Fibroblast of the conjunctiva (primary cell): ENCODE data around the gene EYS.

Experiments used
- DNase-seq: peaks from one replicate; pipeline ENCODE4 v3.0.0-alpha.2; 2010; ENCODE audit warnings: low read depth

EYS gene

DNA sequence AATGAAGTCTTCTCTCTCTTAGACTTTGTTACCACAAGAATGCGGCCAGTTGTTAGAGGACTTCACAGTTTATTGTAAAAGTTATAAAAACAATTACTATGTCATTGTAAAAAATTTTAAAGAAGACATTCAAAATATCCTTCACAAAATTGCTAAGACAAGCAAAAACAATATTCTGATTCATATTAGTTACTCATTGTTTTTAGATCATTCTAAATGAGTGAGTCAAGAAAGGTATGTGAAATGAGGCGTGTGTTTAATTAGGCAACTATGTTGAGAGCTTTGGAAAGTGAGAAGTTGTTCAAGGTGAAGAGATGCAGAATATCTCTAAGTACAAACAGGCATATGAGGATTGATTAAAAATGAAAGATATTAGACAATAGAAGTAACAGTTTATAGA, 875.3 kb downstream of the EYS start:
- DNase-seq, result no peak

DNA sequence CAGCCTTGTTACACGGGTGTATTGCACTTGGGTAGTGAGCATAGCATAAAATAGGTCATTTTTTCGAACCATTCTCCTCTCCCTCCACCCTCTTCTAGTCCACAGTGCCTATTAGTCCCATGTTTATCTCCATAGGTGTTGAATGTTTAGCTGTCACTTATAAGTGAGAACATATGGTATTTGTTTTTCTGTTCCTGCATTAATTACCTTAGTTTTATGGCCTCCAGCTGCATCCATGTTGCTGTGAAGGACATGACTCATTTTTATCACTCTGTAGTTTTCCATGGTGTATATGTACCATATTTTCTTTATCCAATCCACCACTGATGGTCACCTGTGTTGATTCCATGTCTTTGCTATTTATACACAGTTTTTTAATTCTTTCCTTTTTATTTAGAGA, 889.5 kb downstream of the EYS start:
- DNase-seq, result no peak

DNA sequence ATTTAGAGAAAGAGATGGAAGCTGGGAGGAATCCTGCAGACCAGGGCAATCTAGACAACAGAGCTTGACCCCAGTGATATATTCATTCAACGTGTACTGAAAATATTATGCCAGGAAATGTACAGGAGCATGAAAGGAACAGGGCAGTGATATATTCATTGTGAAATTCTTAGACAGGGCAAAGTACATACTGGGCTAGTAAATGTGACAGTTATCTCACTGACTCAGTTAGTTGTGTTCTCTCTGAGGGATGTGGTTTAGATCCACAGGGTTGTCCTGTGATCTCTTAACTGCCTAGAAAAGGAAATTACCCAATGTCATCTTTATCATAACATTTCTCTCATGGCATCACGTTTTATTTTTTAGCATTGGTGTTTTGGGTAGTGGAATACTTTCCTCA, 891.3 kb downstream of the EYS start:
- DNase-seq, result no peak

DNA sequence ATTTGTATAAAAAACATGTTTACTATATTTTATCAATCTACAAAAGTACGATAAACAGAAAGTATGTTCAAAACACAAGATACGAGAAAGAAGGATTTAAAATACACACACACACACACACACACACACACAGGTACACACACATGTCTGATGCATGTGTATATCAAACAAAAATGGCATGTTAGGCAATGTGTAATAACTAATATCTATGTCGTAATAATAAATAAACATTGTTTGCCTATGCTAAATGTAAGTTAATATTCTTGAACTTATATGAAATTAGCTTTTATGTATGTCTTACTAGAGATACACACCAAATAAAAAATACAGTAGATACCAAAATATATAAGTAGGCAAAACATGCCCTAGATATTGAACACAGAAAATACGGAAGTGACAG, 894.9 kb downstream of the EYS start:
- no peak for DNase-seq

DNA sequence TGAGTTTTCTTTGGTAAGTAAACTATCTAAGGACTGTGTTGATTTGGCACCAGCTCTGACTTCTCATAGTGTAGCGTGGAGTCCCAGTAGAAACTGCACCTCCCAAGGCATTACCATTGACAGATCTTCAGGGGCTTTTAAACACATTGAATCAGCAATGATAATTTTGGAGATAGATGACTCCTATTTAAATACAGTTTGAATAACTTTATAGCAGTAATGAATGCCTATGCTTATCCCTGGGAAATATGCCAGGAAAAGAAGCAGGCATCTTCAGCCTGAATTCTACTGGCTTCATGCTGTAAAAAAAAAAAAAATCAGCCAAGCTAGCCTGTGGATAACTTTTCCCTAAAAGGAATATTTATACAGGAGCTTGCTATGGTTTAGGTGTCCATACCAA, 895.9 kb downstream of the EYS start:
- no peak for DNase-seq

DNA sequence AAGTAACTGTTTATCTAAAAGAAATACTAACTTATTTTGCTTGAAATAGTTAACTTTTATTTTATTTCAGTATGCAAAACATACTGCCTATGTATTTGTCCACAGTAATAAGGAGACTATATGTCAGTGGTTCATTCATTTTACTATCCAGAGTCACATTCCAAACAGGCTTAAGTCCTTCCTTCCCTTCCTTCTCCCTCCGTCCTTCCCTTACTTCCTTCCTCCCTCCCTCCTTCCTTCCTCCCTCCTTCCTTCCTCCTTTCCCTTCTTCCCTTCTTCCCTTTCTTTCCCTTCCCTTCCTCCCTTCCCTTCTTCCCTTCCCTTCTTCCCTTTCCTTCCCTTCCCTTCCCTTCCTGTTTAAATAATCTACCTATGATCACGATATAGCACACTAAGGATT, 899.2 kb downstream of the EYS start:
- DNase-seq, result no peak

DNA sequence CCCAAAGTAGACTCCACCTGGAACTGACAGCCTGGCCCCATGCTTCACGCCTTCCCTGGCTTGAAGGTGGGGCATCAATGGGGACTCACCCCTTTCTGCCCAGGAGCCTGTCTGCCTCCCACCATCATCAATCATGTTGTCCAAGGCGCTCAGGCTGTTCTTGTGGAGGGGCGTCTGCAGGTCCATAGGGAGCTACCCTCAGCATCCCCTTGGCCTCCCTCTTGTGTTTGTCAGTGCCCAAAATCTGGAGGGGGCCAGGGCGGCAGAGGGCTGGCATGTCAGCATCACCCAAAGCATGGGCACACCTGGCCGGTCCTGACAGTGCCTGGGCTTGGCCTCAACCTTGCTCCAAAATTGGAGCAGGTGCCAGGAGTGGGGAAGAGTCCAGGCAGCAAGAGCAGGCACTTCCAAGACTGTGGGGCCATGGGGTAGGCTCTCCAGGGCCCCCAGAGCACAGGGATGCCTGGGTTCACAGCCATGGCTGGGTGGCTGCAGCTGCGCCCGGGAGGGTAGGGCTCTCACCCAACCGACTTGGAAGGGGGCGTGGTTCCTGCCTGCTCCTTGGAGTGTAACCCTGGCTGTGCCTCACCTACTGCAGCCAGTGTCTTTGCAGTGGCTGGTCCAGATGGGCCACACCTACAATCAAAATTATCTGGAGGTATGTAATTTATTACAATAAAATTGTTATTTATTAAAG, 903.4 kb downstream of the EYS start:
- no peak for DNase-seq

DNA sequence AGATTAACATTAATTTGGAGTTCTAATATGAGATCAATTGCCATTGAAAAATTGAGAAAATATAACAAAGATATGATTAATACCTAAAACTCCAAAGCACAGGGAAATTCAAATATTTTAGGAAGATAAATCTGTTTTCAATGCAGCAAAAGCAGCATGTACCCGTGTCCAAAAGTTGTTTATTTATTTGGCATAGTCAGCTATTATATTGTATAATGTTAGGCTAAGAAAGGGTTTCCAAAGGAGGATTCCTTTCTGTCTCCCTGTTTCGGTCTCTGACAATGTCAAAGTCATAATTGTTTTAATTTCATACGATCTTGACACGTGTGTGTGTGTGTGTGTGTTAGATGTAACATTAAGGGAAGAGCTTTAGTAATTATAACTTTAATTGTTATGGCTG, 914.5 kb downstream of the EYS start:
- DNase-seq, result no peak

DNA sequence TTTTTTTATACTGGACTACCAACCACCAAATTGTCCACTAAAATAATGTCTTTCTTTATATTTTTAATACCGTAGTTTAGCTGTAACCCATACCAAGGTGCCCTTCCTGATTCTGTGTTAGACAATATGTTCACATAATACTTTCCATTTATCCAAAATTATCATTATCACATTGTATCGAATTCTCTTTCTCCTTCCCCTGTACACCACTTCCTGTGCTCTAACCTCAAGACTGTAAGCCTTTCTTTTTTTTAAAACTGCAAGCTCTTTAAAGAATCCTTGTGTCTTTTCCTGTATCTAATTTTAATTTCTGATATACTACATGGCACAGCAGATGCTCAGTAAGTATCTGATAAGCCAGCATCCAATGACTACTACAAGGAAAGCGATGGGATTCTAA, 917.5 kb downstream of the EYS start:
- DNase-seq, result no peak

DNA sequence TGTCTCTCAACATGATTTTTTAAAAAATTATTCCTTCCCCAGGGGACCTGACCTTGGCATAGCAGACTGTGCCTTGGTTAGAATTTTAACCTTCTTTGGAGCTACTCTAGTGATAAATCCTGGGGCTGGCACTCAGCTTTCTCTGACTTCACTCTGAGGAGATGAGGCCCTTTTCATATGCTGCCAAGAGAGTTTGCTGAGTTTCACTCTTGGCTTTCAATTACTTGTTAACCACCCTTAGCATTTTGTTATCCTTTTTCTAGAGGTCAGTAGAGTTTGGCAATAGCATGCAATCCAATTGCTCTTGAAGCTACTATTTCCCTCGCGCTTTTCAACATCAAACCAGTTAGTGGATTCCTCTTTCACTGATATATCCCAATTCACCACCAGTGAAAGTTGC, 920.3 kb downstream of the EYS start:
- DNase-seq, result no peak

DNA sequence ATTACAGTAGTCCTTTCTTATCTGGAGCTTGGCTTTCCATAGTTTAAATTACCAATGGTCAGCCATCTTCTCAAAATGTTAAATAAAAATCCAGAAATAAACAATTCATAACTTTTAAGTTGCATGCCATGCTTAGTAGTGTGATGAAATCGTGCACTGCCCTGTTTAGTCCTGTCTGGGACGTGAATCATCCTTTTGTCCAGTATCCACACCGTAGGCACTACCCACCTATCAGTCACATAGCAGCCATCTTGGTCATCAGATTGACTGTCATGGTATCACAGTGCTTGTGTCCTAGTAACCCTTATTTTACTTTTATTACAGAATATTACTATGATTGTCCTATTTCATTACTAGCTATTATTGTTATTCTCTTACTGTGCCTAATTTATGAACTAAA, 924.1 kb downstream of the EYS start:
- no peak for DNase-seq

DNA sequence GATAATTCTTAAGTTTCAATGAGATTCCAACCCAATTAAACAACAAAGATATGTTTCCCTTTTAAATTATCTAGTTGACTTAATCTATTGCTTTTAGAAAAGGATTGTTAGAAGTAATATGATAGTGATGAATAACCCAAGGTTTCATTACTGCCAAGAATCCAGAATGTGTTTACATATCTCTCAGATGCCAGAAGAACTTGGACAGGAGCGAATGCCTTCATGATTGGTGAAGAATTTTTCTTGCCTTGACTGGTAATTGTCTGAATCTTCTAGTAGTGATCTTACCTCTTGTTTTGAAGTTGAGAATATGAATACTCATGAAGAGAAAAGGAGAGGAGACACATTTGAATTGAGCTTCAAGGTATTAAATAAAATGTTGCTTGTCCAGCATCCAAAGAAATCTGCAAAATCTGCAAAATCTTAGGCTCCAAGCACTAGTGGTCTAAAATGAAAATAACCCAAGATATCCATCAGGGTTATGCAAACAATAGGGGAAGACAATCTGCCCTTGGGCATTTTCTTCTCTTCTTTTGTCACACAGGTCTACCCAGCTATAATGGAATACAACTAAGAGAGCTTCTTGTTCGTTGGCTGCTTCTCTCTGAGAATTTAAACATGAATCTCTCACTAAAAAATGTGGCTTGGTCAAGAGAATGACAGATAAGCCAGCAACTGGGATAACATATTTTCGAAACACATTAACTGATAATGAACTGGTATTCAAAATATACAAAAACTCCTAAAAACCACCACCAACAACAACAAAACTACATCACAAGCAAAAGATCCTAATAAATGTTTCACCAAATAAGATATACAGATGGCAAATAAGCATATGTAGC, 928.9 kb downstream of the EYS start:
- DNase-seq, result peak; percentile 16

DNA sequence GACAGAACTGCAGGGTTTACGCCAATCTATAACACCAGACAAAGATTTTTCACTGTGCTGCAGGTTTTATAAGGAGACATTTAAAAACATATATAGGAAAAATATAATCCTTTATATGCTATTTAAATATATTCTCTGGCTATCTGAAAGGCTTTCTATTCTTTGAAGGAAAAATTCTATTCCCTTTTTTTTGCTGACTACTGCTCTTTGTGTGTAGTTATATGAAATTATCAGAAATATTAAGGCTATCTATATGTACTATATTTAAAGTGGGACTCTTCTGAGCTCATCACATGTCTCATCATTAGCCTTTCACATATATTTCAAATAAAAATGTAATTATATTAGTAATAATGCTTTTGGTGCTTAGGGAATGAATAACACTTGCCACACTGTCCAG, 930.7 kb downstream of the EYS start:
- no peak for DNase-seq

DNA sequence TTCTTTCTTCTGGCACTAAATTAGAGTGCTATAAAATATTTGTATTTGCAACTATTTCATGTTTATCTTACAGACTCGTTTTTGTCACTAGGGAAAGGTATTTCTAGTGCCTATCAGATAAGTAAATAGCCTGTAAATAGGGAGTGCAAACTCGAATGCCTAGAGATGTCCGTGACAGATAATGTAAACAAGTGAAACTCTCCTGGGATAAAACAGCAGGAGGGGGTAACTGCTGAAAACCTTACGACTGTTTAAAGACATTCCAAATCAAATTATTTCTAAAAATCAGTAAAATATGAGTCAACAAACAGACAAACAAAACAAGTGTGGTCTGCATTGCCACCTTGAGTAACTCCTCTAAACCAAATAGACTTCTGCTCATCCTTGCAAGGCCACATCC, 932.1 kb downstream of the EYS start:
- DNase-seq, result no peak

DNA sequence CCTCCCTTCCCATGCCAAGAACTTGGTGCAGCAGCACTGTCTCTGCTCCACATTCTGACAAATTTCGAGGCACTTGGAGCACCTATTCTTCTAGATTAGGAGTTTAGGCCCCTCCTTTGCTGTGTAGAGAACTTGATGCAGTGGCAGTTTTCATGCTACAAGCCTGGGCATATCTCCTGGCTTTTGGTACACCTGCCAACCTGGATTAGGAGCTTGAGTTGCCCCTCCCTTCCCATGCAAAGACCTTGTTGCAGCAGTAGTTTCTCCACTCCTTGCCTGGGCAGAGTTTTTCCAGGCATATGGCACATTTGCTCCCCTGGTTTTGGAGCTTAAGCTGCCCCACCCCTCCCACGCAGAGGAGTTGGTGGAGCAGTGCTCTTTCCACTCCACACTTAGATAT, 956.1 kb downstream of the EYS start:
- no peak for DNase-seq

DNA sequence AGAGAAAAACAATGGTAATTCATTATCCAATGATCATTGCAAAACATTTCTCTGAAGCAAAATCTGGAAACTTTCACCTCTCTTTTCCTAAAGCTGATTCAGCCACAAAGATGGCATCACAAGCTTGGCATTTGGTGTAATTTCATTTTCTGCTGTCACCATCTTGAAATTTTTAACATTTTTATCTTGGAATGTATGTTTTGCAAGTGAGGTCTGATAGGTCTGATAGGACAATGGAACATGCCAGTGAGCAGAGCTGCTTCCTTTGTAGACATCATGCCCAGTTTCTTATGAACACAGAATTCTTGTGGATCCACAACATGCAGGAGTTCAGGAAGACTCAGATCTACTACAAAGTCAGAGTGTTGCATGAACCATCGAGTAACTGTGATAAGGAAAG, 969.6 kb downstream of the EYS start:
- DNase-seq, result no peak

DNA sequence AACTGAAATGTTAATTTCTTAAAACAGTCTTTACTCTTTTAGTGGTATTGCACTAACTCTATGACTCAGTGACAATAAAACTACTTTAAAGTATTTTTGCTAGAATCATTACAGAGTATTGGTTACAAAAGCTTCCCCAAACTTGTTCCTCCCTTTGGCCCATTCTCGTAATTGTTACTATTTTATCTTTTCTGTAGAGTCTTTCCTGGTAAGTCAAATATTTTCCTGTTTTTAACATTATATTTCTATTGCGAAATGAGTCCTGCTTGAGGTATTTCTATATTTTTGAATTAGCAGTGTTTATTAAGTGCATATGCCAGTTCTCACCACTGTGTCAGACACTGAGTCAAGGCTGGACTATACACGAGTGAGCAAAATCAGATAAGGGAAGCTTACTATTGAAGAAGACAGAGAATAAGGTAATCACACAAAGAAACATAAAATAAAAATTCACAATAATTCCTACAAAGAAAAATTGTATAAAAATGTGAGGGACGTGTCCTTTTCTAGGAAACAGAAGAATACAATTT, 970.5 kb downstream of the EYS start:
- no peak for DNase-seq

DNA sequence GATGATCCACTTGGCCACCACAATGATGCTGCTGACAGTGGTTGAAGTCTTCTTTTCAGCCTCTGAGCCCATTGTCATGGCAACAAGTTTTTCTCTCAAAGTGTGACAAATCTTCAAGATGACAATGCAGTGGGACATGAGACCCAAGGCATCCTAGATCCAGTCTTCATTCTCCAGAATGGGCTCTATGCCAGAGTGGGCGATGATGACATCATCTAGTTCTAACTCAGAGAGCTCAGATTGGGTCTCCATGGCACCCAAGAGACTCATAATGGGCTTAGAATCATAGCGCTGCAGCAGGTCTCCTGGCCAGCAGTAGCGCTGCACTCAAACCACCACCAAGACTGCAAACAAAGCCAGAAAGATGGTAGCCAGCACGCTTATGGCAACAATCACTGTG, 973.6 kb downstream of the EYS start:
- no peak for DNase-seq

DNA sequence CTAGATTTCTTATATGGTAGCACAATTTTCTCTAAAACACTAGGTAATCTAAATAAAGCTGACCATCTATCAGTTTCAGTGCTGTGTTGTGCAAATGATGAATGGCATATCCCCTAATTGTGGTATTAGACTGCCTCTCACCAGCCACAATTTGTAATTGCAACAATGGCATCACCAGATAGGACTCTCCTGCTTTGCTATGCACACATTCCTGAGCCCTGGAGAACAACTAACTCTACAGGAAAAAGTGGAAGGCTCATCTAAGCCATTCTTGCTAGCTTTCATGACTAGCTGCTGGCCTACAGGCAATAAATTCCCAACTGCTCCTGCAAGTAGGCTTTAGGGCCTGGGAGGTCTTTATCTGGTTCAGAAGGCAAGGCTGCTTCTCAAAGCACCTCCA, 974.1 kb downstream of the EYS start:
- DNase-seq, result no peak

DNA sequence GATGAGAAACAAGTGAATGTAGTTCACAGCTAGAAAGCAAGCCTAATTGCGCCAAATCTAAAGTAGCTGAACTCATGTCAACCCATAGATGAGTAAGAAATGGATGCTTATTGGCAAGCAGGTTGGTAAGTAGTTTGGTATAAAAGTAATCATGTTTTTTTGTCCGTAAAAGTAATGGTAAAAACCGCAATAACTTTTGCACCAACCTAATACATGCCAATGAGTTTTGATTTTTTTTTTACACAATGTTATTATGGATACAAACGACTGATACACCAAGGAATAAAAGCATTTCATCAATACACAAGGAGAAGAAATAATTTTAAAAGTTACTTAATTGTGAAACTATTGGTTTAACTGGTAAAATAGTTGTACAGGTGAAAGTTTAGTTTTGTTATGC, 977.5 kb downstream of the EYS start:
- no peak for DNase-seq

DNA sequence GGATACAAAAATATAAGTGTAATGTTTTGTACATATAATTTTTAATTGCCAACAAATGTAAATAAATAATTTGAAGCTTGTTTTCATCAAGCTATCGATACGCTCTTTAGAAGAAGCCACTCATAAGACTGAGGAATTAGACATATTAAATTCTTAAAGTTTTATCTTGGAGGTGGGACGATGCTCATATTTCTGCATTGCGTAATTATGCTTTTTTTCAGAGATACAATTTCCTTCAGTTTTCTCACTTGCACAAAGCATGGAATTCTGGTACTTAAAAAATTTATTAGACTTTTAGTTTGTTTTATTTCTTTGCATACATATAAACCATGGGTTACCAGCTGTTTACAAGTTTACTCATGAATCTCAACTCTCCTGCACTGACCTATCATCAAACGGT, 980.0 kb downstream of the EYS start:
- DNase-seq, result no peak

DNA sequence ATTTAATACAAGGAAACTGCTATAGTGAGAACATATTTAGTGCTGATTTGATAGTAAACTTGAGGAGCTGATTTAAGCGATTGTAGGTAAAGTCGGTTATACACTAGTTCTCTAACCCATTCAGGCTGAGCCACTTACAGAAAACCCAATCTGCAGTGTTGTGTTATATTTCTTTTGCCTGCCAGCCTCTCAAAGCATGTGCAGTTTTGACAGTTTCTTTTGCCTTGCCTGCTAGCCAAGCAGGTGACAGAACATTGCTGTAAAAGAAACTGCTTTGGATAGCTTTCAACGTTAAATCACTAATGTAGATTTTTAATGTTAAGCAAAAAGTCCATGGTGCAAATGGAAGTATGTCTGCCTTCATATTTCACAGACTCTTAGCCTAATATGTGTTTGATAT, 982.9 kb downstream of the EYS start:
- no peak for DNase-seq

DNA sequence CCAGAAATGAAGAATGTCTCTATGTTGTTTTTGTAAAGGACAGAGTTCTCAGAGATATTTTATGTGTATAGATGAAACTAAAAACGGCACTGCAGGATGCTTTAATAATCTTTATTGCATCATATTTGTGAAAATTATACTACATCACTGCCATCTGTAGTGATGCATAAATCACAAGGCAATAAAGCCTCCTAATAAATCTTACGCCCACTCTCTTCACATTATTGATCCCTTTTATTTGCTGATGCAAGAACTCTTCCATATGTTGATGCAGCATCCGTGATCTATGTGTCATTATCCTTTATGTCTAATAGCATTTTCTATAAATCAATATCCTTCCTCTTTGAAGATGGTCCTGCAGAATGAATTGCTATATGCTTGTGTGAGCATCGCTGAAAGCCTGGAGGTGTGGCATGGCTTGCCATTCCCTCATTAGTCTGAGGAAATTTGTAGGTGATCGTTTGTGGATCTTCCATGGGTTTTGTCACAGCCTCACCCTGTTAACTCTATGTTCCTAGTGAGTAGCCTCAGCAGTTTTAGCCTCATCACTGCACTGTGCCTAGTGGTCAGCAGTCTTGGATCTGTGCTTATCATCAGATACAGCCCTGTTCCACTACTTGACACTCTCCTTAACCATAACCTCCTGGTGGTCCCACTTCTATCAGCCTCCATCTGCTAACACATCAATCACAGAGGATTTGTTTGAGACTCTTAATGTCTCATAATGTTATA, 983.5 kb downstream of the EYS start:
- DNase-seq, result no peak
